Left colon (tissue), 2 donors: Measurements from ENCODE around the gene KCND2. TPM values are rescaled to one million over a fixed set of nuclear protein-coding genes. Genes with fewer than 3 reads are reported as not detected.

Experiments
- ATAC-seq: fragments of 200-7000 bp; cut with Tn5 transposase; one replicate; pipeline ENCODE4 v1.9.1; 2020; ENCODE audit warnings: mild to moderate bottlenecking, moderate library complexity
- DNase-seq, 2 donors: peaks; one replicate each; pipeline ENCODE4 v3.0.0-alpha.2; 2020
- intact Hi-C, 2 donors: fragments of 100-400 bp; cut with DNase I in 1 of 2; cut with micrococcal nuclease in 1 of 2; formaldehyde crosslinking; loops; one replicate each; pipeline versions ENCODE4 v1.11.2 to v1.14.0; 2022; cut with DNase I, micrococcal nuclease
- total RNA-seq, 2 donors: library from RNA; stranded (reverse); fragmentation: NEBNext Ultra II Directional; extraction: Animal tissue kit (Norgen Biotek cat#: 25700); gene quantifications; one replicate each; pipeline ENCODE4 v1.2.1, GENCODE V29; 2021
- donor health status: DM: no; HTN: no; CAD: no.
- donor health status: DM: yes; HTN: yes; CAD: no.

The KCND2 gene
- total RNA-seq, 2 donors from 2014 or later: 0.09 to 0.36 TPM

- intact Hi-C loops: no loop called here
- ATAC-seq (no peak), DNase-seq (no peak)
Observed at GRCh38 chr7:120460949-120461348, 188.0 kb downstream of the KCND2 start.

- DNase-seq (no peak), ATAC-seq (no peak)
- intact Hi-C loops: no loop called here
Observed at GRCh38 chr7:120462991-120463390, 190.0 kb downstream of the KCND2 start.

DNA sequence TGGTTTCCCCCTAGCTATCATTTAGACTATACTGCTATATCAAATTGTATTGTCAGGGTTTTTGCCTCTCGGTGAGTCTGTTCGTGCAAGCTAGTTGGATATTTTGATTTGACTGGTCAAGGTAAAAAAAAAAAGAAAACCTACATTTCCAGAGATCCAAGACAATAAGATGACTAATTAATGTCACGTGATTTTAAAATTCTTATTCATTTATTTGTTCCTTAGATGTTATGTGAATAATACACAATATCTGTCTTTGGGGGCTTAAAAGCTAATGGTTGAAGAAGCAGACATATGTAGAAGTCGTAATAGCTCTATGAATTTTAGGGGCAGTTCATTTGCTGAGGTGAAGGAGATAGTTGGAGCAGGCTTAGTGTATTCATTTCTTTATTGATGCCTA is 191.1 kb downstream of the KCND2 start:
- DNase-seq: no peak
- intact Hi-C loops: no loop called here

GRCh38 chr7:120467676-120468075 is 194.7 kb downstream of the KCND2 start:
- intact Hi-C loops: no loop called here
- no peak for DNase-seq
- ATAC-seq: no peak

More for the DNA sequence above, 191.1 kb downstream of the KCND2 start:
- no peak for ATAC-seq

- intact Hi-C loops: no loop called here
Observed at GRCh38 chr7:120468611-120469010, 195.6 kb downstream of the KCND2 start.

DNA sequence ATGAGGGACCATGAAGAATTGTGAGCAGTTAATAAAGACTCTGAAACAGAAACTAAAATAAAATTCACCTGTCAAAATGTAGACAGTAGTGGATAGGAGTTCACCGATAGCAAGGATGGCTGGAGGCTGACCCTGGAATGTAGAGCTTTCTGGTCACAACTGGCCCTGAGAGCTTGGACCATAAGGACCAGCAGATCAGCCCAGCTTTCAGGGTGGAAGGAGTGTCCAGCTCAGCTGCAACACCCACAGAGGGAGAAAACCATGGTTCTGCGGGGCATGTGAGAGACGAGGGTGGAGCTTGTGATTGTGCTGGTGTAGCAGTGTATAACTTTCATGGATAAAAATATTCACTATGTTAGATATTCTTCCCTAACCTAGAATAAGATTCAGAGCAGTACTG is 199.9 kb downstream of the KCND2 start:
- intact Hi-C loops: no loop called here
- ATAC-seq: no peak
- DNase-seq: no peak

More at GRCh38 chr7:120468611-120469010, 195.6 kb downstream of the KCND2 start:
- DNase-seq (no peak), ATAC-seq (no peak)

- intact Hi-C loops: no loop called here
- DNase-seq (no peak), ATAC-seq (no peak)
Observed at GRCh38 chr7:120473352-120473751, 200.4 kb downstream of the KCND2 start.

GRCh38 chr7:120475994-120476393 is 203.0 kb downstream of the KCND2 start:
- DNase-seq: no peak
- intact Hi-C loops: no loop called here
- no peak for ATAC-seq

- ATAC-seq: no peak
- no peak for DNase-seq
- intact Hi-C loops: no loop called here
Observed at GRCh38 chr7:120480472-120480871, 207.5 kb downstream of the KCND2 start.

GRCh38 chr7:120480930-120481329 is 208.0 kb downstream of the KCND2 start:
- intact Hi-C loops: no loop called here
- DNase-seq: no peak
- no peak for ATAC-seq

- ATAC-seq (no peak), DNase-seq (no peak)
- intact Hi-C loops: no loop called here
Observed at GRCh38 chr7:120486164-120486563, 213.2 kb downstream of the KCND2 start.

- intact Hi-C loops: no loop called here
- no peak for ATAC-seq
- no peak for DNase-seq
Observed at GRCh38 chr7:120502132-120502531, 229.2 kb downstream of the KCND2 start.

- intact Hi-C loops: no loop called here
- no peak for ATAC-seq
Observed at GRCh38 chr7:120502825-120503224, 229.8 kb downstream of the KCND2 start.

DNA sequence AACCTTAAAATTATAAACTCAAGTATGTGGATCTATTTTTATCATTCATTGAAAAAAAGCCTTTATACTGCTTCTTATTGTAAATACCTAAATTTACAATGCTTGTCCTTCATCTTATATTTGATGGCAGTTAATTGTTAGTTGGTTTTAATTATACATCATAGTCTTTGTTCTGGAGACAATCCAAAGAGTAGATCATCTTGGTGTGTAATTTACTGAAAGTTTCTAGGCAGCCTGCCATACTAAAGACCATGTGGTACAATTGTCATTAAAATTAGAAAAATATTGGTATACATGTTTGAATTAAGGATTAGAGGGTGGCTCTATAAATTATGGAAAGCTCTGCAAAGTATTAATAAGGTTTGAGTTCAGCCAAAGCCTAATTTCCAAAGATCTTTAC is 231.4 kb downstream of the KCND2 start:
- intact Hi-C loops: no loop called here
- ATAC-seq (no peak), DNase-seq (no peak)

More at GRCh38 chr7:120502825-120503224, 229.8 kb downstream of the KCND2 start:
- DNase-seq: no peak

DNA sequence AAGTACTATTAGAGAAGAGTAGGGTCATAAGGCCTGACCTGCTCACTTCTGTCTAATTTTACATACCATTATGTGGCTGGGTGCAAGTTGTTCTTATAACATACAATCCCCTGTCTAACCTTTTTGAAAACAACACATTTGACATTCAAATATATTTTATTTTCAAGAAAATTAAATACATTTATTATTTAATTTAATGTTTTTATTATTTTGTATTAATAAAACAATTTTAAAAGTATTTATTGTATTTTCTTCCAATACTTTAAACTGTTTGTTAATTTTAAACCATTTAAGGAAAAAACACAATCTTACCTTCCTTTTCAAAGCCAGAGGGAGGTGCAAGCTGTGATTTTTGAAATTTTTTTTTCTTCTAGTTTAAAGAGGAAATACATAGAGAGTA is 232.8 kb downstream of the KCND2 start:
- intact Hi-C loops: no loop called here
- ATAC-seq (no peak), DNase-seq (no peak)

DNA sequence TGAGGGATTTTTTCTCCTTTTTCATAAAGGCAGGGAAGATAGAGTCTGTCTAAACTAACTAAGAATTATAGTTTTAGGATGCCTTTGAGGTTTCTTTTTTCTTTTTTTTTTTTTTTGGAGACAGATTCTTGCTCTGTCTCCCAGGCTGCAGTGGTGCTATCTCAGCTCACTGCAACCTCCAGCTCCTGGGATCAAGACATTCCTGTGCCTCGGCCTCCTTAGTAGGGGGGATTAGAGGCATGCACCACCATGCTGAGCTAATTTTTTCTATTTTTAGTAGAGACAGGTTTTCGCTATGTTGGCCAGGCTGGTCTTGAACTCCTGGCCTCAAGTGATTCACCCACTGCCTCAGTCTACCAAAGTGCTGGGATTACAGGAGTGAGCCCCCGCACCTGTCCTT is 239.7 kb downstream of the KCND2 start:
- DNase-seq (no peak), ATAC-seq (no peak)
- intact Hi-C loops: no loop called here

DNA sequence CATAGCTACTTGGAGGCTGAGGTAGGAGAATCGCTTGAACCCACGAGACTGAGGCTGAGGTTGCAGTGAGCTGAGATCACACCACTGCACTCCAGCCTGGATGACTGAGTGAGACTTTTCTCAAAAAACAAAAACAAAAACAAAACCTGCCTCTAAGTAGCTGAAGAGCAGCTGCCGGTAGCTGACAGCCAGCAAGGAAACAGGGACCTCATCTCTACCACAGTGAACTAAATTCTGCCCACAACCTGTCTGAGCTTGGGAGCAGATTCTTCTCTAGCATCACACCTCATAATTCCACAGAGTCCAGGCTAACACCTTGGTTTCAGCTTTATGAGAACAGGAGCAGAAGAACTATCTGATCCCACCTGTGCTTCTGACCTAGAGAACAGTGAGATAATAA is 246.2 kb downstream of the KCND2 start:
- DNase-seq: no peak
- ATAC-seq: no peak
- intact Hi-C loops: no loop called here

DNA sequence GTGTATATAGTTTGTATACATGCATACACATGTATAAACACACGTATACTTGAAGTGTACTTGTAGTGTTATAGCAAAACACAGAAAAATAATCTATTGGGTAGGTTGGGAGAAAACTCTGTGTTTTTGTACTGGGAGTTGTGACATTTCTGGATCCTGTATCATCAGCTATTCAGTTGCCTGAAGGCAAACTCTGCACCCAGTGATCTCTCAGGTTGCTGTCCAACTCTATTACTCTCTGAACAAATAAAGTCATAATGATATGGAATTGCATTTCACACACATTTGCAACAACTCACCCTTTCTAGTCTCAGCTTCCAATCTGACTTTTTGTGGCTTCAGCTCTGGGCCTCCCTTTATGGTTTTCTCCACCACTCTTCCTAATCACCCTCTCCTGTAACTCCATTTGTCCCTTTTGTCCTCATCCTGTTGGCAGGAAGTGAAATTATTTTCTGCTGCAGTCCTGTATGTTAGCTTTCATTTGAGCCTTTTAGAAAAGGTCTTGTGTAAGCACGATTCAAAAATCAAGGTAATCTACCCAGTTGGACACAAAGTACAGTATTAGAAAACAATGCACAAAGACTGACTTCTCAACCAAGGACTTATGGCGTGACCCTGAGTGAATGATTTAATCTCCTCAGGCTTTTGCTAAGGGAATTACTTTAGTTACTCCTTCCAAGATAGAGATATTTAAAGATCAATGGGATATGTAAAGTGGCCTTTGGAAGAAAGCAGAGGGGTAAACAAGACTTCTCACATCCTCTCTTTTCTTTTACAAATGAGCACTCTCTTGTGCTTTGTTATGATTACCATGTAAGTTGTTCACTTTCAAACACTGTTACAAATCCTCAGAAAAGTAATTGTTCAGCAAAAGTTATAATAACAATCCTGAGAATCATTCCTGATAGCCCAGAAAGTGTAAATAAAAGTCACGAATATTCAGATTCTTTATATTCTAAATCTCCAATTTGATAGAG is 249.1 kb downstream of the KCND2 start:
- ATAC-seq (no peak), DNase-seq (no peak)
- intact Hi-C loops: no loop called here

DNA sequence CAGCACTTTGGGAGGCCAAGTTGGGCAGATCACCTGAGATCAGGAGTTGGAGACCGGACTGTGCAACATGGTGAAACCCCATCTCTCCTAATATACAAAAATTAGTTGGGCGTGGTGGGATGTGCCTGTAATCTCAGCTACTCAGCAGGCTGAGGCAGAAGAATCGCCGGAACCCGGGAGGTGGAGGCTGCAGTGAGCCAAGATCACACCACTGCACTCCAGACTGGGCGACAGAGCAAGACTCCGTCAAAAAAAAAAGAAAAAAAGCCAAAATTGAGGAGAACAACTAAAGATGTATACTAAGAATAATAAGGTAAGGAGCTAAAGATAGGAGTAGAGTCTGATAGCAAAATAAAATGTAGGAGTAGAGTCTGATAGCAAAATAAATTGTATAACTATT is 251.0 kb downstream of the KCND2 start:
- ATAC-seq (no peak), DNase-seq (no peak)
- intact Hi-C loops: no loop called here

DNA sequence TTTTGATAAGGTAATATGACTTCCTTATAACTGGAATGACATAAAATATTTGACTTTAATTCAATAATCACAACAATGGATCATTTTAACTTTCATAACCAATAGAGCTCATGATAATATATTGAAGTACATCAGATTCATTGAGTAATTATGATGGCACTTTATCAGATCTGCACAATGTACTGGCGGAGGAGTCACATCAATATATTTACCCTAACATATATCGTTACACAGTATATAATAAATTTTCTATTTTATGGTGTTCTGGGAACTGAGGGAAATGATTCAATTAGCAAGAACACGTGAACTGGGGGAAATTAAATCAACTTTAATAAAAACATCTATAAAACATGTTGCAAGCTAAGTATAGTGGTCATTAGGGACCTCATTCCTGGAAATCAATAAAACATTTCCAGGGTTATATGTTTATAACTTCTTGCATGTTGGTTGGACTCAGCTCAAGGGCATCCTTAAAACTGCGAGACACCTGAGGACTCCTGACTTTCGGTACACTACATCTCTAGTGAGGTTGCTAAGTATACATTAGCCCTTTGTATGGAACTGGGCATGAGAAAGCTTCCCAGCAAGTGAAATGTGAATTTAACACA is 254.0 kb downstream of the KCND2 start:
- intact Hi-C loops: no loop called here
- no peak for DNase-seq
- no peak for ATAC-seq
